Stimulated activated CD4-positive, alpha-beta T cell treated with anti-CD3 and anti-CD28 coated beads, TNF-alpha, amount 100 ng/mL, for 24 hours (primary cell): ENCODE data around the gene CCDC102A.
A peak's percentile ranks its signal among the peaks of the same experiment; 100 is the strongest.

Experiments used
- DNase-seq, 3 experiments: peaks; one replicate each; pipeline ENCODE4 v3.0.0-alpha.2; 2020; ENCODE audit warnings: low read depth in 3 of 3

Gene CCDC102A

GRCh38 chr16:57537194-57537505 lies 779 bp upstream of the CCDC102A start:
- DNase-seq, result no peak

- DNase-seq, result peak; percentile 82 to 94 (median 90)
Observed at GRCh38 chr16:57535680-57536305, 578 bp downstream of the CCDC102A start.

DNA sequence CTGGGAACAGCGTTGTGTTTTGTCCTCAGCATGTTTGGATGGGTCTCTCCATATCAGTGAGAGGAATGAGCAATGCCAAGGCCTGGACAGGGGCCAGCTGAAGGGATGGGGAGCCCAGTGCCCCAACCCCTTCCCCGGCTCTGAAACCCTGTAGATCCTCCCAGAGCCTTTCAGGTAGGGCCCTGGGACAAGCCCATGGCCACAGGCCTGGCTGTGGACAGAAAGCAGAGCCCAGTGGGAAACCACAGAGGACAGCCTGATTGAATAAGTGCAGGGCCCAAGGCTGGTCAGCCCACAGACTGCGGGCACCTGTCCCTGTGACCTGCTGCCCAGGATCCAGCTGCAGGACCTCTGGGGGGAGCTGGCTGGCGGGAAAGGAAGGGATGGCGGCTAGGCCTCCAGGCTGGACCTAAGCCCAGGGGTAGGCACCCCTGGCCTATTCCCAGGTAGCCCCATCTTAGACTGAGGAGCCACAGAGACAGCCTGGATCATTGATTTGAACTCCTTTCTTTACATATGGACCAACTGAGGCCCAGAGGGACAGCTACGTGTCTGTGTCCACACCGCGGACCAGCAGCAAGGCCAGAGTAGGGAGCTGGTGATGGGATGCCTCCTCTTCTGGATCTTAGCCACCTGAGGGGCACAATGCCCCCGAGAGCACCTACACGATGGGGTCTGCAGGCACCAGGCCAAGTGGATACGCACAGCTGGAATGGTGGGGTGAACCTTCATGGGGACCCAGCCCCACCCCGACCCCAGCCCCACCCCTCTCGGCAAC lies 1.3 kb downstream of the CCDC102A start:
- no peak for DNase-seq

GRCh38 chr16:57534337-57534880 lies 2.0 kb downstream of the CCDC102A start:
- DNase-seq, result no peak

- no peak for DNase-seq
Observed at GRCh38 chr16:57533431-57534336, 2.7 kb downstream of the CCDC102A start.

DNA sequence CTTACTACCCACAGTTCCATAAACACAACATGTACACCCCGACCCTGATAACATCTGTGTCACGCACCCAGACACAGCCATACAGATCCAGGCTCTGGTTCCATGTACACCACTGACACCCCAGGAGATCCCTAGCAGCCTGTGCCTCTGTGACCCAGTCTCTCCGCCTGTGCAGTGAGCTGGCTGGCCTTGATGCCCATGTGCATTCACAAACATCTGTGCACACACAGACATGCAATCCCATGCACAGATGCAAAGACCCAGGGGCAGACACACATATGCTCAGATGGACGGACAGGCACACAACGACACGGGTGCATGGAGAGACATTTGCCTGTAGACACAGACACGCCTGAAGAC lies 4.1 kb downstream of the CCDC102A start:
- no peak for DNase-seq

GRCh38 chr16:57531635-57532265 lies 4.6 kb downstream of the CCDC102A start:
- no peak for DNase-seq

- DNase-seq, result no peak
Observed at GRCh38 chr16:57531253-57531575, 5.2 kb downstream of the CCDC102A start.

DNA sequence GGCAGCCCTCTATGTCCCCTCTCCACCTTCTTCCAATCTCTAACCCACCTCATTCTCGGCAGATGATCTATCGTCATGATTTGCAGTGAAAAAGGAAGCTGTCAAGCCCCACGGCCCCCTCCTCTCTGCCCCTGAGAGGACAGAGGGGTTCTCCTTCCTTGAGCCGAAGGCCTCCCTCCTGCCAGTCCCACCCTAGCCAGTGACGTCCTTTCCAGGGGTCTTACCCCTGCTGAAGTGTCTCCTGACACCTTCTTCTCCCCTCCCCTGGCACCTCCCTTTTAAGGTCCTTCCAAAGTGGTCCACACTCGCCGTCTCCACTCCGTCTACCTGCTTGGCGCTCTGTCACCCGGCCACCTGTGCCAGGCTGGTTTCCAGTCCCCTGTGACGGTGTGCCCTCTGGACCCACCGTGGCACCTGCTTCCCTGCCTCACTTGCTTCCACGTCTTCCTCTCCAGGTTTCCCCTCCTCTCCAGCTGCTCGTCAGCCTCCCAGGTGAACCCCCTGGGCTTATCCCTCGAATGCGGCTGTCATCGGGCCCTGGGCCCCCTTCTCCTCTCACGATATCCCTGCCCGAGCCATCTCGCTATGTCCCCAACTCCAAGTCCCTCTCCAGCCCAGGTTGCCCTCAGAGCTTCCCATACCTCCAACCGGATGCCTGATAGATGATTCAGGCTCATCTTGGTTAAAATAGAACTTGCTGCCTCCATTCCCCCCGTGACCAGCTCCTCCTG lies 5.7 kb downstream of the CCDC102A start:
- no peak for DNase-seq

DNA sequence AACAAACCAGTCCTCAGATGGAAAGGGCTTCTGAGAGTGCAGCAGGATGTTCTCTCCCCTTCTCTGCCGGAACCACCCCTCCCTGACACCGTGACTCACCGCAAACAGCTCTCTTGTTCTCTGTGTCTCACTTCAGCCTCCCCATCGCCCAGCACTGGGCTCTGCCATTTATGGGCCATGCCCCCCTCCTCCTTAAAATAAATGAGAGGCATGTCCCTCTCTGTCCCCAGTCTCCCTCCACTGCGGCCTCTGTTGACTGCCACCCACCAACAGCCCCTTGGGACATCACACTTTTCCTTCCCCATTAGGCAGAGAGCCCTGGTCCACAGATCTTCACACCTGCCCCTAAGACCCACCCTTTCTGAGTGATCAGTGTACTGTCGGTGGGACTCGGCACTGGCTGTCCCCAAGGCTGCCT lies 6.3 kb downstream of the CCDC102A start:
- DNase-seq, result peak; percentile 24 to 68 (median 48)

GRCh38 chr16:57529391-57530103 lies 6.8 kb downstream of the CCDC102A start:
- no peak for DNase-seq

DNA sequence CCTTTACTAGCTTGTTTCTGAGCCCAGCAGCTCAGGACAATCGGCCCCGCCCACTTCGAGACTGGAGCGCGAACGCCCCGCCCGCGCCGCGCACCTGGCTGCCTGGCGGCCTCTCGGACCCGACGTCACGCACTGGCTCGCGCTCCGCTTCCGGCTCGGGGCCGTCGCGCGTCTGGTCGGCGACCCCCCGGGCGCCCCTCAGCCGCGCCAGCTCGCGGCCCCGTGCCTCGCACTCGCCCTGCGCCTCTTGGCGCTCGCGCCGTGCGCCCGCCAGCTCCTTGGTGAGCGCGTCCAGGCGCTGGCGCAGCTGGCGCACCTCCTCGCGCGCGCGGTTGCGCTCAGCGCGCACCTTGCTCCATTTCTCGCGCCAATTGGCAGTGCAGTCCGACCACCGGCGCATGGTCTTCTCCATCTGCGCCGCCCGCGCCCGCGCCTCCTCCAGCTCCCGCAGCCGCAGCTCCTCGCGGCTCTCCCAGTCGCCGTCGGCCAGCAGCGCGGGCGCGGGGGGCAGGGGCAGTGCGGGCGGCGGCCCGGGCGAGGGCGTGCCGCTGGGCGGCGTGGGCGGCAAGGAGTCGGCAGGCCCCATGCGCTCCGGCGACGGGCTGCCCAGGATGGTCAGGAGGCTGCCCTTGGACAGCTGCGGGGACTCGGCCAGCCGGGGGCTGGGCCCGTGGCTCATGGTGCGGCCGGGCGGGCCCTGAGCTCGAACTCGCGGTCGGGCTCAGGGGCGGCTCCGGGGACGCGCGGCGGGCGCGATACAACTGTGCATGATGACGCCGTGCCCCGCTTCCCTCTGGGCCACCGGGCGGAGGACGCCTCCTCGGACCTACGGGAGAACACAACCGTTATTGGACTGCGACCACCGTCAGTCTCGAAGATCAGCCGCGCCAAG lies 7.6 kb downstream of the CCDC102A start:
- no peak for DNase-seq

GRCh38 chr16:57527610-57528360 lies 8.6 kb downstream of the CCDC102A start:
- DNase-seq, result no peak

DNA sequence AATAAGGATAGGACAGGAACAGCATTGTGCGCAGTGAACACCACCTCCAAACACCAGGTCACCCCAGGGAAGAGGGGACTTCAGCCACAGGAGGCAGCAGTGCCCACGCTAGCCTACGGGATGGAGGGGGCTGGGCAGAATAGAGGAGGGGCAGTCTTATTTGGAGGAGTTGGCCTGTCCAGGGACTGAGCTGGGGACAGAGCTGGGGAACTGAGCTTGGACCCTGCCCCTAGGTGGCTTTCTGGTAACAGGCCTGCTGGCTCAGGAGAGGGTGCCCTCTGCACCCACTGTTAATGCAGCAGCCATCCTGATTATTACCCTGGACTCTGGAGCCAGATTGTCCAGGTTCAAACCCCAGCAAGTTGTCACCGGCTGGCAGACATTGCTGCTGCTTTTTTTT lies 9.3 kb downstream of the CCDC102A start:
- no peak for DNase-seq

DNA sequence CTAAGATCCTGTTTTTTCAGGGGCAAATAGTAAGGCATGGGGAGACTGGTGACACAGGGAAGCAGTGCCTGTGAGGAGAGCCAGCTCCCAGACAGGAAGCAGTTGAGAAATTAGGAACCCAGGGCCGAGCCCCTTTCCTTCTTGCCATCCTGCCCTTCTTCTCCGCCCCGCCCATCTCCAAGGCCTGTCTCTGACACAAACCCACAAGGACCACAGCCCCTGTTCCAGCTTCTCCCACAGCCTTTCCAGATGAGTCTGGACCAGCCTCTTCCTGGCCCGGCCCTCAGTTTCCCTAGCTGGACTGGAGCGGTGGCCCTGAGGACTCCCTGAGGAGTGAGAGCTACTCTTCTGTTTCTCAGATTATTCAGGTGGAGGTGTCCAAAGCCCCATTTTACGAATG lies 9.9 kb downstream of the CCDC102A start:
- DNase-seq, result no peak

GRCh38 chr16:57525761-57526160 lies 10.6 kb downstream of the CCDC102A start:
- DNase-seq, result no peak

GRCh38 chr16:57522960-57523359 lies 13.4 kb downstream of the CCDC102A start:
- no peak for DNase-seq

GRCh38 chr16:57519796-57520360 lies 16.5 kb downstream of the CCDC102A start:
- peak; percentile 67 to 80 (median 74) for DNase-seq

DNA sequence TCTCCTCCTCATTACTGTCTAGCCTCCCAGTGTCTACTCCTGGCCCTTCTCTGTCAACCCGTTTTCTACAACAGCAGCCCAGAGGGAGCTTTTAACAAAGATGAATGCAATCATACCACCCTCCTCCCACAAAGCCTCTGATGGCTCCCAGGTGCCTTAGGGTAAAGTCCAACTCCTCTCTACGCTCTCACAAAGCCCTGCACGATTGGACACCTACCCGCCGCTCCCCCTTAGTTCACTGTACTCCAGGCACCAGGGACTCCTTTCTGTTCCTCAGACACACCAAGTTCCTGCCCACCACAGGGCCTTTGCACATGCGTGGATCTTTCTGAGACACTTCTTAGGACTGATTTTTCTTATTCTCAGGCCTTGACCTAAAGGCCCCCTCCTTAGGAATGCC lies 17.4 kb downstream of the CCDC102A start:
- DNase-seq, result no peak
